ENCODE data around the gene MROH9. TPM values are rescaled to one million over a fixed set of nuclear protein-coding genes. Genes with fewer than 3 reads are reported as not detected.

The MROH9 gene
- total and polyA plus RNA-seq, 2 of the 8 experiments (the other 6 are each of a cell fraction or from before 2014, with no cell fraction given), result not detected

DNA sequence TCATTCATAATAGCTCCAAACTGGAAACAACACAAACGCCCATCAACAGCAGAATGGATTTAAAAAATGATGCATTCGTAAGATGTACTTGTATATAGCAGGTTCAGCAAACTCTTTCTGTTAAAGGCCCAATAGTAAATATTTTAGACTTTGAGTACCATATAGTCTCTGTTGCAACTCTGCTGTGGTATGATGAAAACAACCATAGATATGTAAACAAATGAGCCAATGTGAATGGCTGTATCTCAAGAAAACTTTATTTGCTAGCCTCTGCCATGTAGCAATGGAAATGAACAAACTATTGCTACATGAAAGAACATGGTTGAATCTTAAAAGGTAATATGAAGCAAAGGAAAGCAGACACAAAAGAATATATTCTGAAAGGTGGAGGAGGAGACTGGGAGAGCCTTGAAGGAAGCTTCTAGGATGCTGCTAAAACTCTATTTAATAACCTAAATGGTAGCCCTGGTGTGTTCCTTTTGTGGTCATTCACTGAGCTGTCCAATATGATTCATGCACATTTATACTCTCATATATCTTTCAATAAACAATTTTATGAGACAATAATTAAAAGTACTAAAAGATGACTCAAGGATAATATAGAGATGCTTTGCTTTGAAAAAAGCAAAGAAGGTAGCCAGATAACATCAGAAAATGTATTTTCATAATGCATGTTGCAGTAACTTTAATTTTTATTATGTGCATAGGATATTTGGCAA lies 126.2 kb downstream of the MROH9 start:
- no peak overlapping the region for H4K91ac ChIP-seq (replicated peaks; ENCODE audit: insufficient read length, low read length)
- no peak overlapping the region for H2BK12ac ChIP-seq (ENCODE audit: low read depth, low read length)
- H3K4me1 ChIP-seq (replicated peaks in 1 of 4; ENCODE audit: control insufficient read depth in 3 of 4, insufficient read depth in 4 of 4, low read length in 3 of 4), result no peaks in the 10 kb centered on the region
- no peak overlapping the region for H3K4me3 ChIP-seq (ENCODE audit: extremely low read depth in 1 of 4, insufficient read depth in 2 of 4, low read depth in 3 of 4, low read length in 4 of 4)
- H2AK5ac ChIP-seq (ENCODE audit: low read depth, low read length), result no peak overlapping the region
- no peak overlapping the region for H2BK20ac ChIP-seq (ENCODE audit: low read length)
- H3K27ac ChIP-seq (ENCODE audit: low read depth, low read length), result no peak overlapping the region
- H3K4me2 ChIP-seq (ENCODE audit: insufficient read depth in 1 of 2, low read depth in 2 of 2, low read length in 2 of 2), result no peak overlapping the region
- no peaks in the 10 kb centered on the region for H3K36me3 ChIP-seq (ENCODE audit: control insufficient read depth in 2 of 4, insufficient read depth in 4 of 4, low read length in 3 of 4)
- no peaks in the 10 kb centered on the region for H3K79me2 ChIP-seq (ENCODE audit: control insufficient read depth in 1 of 2, insufficient read depth in 2 of 2, low read length in 2 of 2)
- no peaks in the 10 kb centered on the region; the same call in 1 of the 2 replicates for H3K23me2 ChIP-seq (ENCODE audit: low read depth, low read length)
- H3K56ac ChIP-seq (replicated peaks; ENCODE audit: insufficient read length, low read depth, low read length), result no peak overlapping the region
- WGBS, 2 experiments (ENCODE audit: extremely low coverage in 1 of 2, insufficient coverage in 1 of 2, insufficient read length in 1 of 2, insufficient replicate concordance in 2 of 2, low coverage in 1 of 2, low lambda C conversion rate in 2 of 2, missing lambda C conversion rate in 1 of 2), result 79% methylated on average over 2 of the region's 2 CpGs; no CpG with 5 or more reads in 1 of the 2 experiments
- H4K5ac ChIP-seq (ENCODE audit: insufficient read length, low read depth, low read length), result no peak overlapping the region
- no peak overlapping the region for H2BK5ac ChIP-seq (ENCODE audit: low read depth, low read length)
- H3K4ac ChIP-seq (replicated peaks; ENCODE audit: insufficient read length, low read depth, low read length), result no peak overlapping the region
- FAIRE-seq (no peak), DNase-seq (ENCODE audit: low read depth in 1 of 2, low spot score in 2 of 2) (no peak)
- H3K27me3 ChIP-seq (replicated peaks in 1 of 4; ENCODE audit: control insufficient read depth in 3 of 4, extremely low read depth in 1 of 4, insufficient read depth in 3 of 4, low read length in 3 of 4), result no peaks in the 10 kb centered on the region
- ChIA-PET CTCF (ENCODE audit: partially characterized antibody) (no interaction called here), POLR2A (ENCODE audit: partially characterized antibody) (no interaction called here)
- no peaks in the 10 kb centered on the region for H4K20me1 ChIP-seq (replicated peaks in 1 of 2; ENCODE audit: control insufficient read depth in 1 of 2, insufficient read depth in 2 of 2, low read length in 2 of 2)
- H3K9me3 ChIP-seq (ENCODE audit: insufficient read depth in 2 of 2, low read depth in 1 of 2, low read length in 1 of 2), result no peaks in the 10 kb centered on the region
- H2BK15ac ChIP-seq (ENCODE audit: low read length), result no peak overlapping the region
- H3K9ac ChIP-seq (replicated peaks in 1 of 4; ENCODE audit: extremely low read depth in 1 of 4, low read depth in 3 of 4, low read length in 3 of 4), result no peak overlapping the region
- H4K8ac ChIP-seq (ENCODE audit: extremely low read depth, insufficient read depth, low read length), result no peak overlapping the region
- H3K18ac ChIP-seq (ENCODE audit: extremely low read depth, low read length), result no peak overlapping the region
- no peak overlapping the region for H2AFZ ChIP-seq (ENCODE audit: low read length)
- no peak overlapping the region for H3K14ac ChIP-seq (ENCODE audit: insufficient read length)
- H3K79me1 ChIP-seq (ENCODE audit: low read depth, low read length), result no peaks in the 10 kb centered on the region
- H2BK120ac ChIP-seq (replicated peaks; ENCODE audit: low read depth, low read length), result no peak overlapping the region
- H3K23ac ChIP-seq (ENCODE audit: insufficient read length), result no peak overlapping the region
- no peak for TF ChIP-seq PHF8 (conservative IDR thresholded peaks at IDR 0.05; ENCODE audit: low read depth, low read length)
